Body of pancreas (tissue), 4 donors: ENCODE data around the gene CCDC57. TPM values are rescaled to one million over a fixed set of nuclear protein-coding genes. Genes with fewer than 3 reads are reported as not detected.

ENCODE experiments used
- ATAC-seq: fragments of 150-250 bp; one replicate; pipeline ENCODE4 v1.9.1; 2016
- DNase-seq, 4 donors: peaks; one replicate each; pipeline ENCODE4 v3.0.0-alpha.2; 2019
- H3K27ac ChIP-seq, 4 donors: fragments of 200-600 bp; sonication (generic); 1 replicate in 3 of 4; 2 replicates in 1 of 4; pipeline versions ENCODE4 v1.5.1 to v1.6.1; 2016 to 2019; ENCODE audit warnings: mild to moderate bottlenecking in 1 of 4, mixed read lengths in 1 of 4, moderate library complexity in 1 of 4
- H3K27me3 ChIP-seq, 2 donors: fragments of 200-600 bp; sonication (generic); one replicate each; pipeline ENCODE4 v1.6.0; 2016; ENCODE audit warnings: mild to moderate bottlenecking in 1 of 2
- H3K36me3 ChIP-seq, 2 donors: fragments of 200-600 bp; sonication (generic); replicated peaks in 1 of 2; 2 replicates each; pipeline ENCODE4 v1.5.1; 2016; ENCODE audit warnings: low read depth in 2 of 2; ENCODE audit not compliant: insufficient read depth in 1 of 2
- H3K4me1 ChIP-seq: fragments of 200-600 bp; sonication (generic); one replicate; pipeline ENCODE4 v1.6.0; 2016
- H3K4me3 ChIP-seq, 2 donors: fragments of 200-600 bp; sonication (generic); 1 replicate in 1 of 2; 2 replicates in 1 of 2; pipeline ENCODE4 v1.5.1; 2016 to 2019
- H3K9me3 ChIP-seq, 3 donors: fragments of 200-600 bp; sonication (generic); 1 replicate in 2 of 3; 2 replicates in 1 of 3; pipeline ENCODE4 v1.5.1; 2016
- POLR2A ChIP-seq, 3 donors: fragments of 450-650 bp; IDR thresholded peaks; one replicate each; pipeline ENCODE4 v1.6.1; 2016; ENCODE audit warnings: antibody characterized with exemption in 3 of 3, mild to moderate bottlenecking in 2 of 3
- WGBS, 2 donors: methylation state at CpG; one replicate each; pipeline ENCODE4 v1.1.5; 2017; 5-methylcytosine and 5-hydroxymethylcytosine counted together
- intact Hi-C: fragments of 100-400 bp; cut with DNase I; formaldehyde crosslinking; loops from one replicate; pipeline ENCODE4 v1.15.1; 2023
- total RNA-seq, 2 donors: library from RNA; depleted of rRNA; stranded (reverse); fragments of >200 nt; gene quantifications; one replicate each; pipeline ENCODE4 v1.1.0, GENCODE V29; 2016
- TF ChIP-seq, protein P1 (sequence below), 7 experiments: fragments of 450-650 bp in 4 of 7; fragments of 200-600 bp in 3 of 7; sonication (generic) in 3 of 7; IDR thresholded peaks; one replicate each; pipeline ENCODE4 v1.5.1; 2016 to 2019; ENCODE audit warnings: antibody characterized with exemption in 7 of 7

CCDC57 gene
- total RNA-seq, 2 donors from 2014 or later, result 24.1 to 60.3 TPM

DNA sequence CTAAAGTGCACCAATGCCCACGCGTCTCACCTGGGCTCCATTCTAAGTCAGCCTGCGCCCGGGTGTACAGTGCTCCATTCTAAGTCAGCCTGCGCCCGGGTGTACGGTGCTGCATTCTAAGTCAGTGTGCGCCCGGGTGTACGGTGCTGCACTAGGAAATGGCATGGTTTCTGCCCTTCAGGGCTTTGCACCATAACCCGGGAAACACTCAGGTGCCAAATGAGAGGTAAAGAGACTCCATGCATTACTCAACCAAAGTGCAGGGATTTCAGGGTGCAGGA, 85.4 kb downstream of the CCDC57 start:
- H3K9me3 ChIP-seq, result no peaks in the 10 kb centered on the region
- no peak for DNase-seq
- H3K4me1 ChIP-seq, result no peaks in the 10 kb centered on the region
- H3K4me3 ChIP-seq, result no peak overlapping the region
- no peak for TF ChIP-seq POLR2A (IDR thresholded peaks at IDR 0.05)
- TF ChIP-seq, protein P1, sequence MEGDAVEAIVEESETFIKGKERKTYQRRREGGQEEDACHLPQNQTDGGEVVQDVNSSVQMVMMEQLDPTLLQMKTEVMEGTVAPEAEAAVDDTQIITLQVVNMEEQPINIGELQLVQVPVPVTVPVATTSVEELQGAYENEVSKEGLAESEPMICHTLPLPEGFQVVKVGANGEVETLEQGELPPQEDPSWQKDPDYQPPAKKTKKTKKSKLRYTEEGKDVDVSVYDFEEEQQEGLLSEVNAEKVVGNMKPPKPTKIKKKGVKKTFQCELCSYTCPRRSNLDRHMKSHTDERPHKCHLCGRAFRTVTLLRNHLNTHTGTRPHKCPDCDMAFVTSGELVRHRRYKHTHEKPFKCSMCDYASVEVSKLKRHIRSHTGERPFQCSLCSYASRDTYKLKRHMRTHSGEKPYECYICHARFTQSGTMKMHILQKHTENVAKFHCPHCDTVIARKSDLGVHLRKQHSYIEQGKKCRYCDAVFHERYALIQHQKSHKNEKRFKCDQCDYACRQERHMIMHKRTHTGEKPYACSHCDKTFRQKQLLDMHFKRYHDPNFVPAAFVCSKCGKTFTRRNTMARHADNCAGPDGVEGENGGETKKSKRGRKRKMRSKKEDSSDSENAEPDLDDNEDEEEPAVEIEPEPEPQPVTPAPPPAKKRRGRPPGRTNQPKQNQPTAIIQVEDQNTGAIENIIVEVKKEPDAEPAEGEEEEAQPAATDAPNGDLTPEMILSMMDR (IDR thresholded peaks at IDR 0.05), result no peak
- peaks cover 0 to 2% of the 10 kb centered on the region in 2 donors for H3K36me3 ChIP-seq
- intact Hi-C loops, result no loop called here
- no peaks in the 10 kb centered on the region for H3K27me3 ChIP-seq
- H3K27ac ChIP-seq, result no peak overlapping the region
- 64 to 76% methylated on average over 5 to 11 of the region's 11 CpGs for WGBS, 2 donors
- ATAC-seq, result no peak

DNA sequence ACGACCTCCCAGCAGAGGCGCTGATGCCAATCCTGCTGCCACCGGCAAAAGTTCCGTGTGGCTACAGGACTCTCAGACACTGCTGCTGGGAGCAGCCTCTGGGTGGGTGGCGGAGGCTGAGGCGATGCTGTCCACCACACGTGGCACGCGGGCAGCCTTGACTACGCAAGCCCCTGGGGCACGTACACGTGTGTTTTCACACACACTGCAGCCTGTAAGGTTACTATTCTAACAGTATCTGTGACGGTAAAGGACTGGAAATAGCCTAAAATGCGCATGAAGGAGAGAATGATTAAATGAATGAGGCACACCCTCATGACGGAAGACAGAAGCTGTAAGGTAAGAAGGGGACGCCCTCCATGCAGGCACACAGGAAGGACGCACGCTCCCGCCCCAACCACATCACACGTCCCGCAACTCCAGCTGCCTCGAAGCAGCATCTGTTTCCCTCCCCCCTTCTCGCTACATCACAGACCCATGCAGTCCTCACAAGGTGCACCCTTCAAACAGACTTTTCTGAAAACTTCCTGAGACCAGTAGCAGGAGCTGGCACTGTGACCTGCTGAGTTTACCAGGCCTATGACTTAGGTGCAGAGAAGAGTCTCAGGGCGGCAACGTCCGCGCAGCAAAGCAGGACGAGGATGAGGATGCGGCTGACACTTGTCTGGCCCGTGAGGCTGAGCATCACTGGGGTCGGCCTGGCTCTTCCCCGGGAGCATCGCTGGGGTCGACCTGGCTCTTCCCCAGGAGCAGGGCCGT, 85.9 kb downstream of the CCDC57 start:
- intact Hi-C loops, result no loop called here
- H3K27me3 ChIP-seq, result no peaks in the 10 kb centered on the region
- TF ChIP-seq, protein P1 (IDR thresholded peaks at IDR 0.05), result no peak
- TF ChIP-seq POLR2A (IDR thresholded peaks at IDR 0.05), result peak in 1 of 3 donors; percentile 5
- no peaks in the 10 kb centered on the region for H3K9me3 ChIP-seq
- no peak overlapping the region for H3K27ac ChIP-seq
- WGBS, 2 donors, result 83 to 86% methylated on average over 33 to 35 of the region's 35 CpGs
- H3K4me1 ChIP-seq, result no peaks in the 10 kb centered on the region
- no peak overlapping the region for H3K4me3 ChIP-seq
- DNase-seq (no peak), ATAC-seq (no peak)
- peaks cover 0 to 2% of the 10 kb centered on the region in 2 donors for H3K36me3 ChIP-seq

DNA sequence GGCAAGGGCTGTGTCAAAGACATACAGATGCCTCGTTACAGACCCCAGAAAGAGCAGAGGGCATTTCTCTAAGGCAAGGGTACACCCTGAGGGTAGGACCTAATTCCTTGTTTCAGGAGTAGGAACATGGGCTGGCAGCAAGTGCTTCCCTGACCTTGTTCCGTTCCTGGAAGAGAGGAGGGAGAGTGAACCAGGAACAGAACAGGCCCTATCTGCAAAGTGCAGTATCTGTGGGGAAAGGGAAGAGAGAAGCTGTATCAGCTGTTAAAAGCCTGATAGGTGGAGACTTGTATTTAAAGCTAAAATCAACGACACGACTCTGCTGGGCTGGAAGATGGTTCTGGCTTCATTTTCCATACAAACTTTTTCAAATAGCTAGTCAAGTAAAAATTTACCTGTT, 88.5 kb downstream of the CCDC57 start:
- TF ChIP-seq, protein P1 (IDR thresholded peaks at IDR 0.05), result no peak
- TF ChIP-seq POLR2A (IDR thresholded peaks at IDR 0.05), result no peak

DNA sequence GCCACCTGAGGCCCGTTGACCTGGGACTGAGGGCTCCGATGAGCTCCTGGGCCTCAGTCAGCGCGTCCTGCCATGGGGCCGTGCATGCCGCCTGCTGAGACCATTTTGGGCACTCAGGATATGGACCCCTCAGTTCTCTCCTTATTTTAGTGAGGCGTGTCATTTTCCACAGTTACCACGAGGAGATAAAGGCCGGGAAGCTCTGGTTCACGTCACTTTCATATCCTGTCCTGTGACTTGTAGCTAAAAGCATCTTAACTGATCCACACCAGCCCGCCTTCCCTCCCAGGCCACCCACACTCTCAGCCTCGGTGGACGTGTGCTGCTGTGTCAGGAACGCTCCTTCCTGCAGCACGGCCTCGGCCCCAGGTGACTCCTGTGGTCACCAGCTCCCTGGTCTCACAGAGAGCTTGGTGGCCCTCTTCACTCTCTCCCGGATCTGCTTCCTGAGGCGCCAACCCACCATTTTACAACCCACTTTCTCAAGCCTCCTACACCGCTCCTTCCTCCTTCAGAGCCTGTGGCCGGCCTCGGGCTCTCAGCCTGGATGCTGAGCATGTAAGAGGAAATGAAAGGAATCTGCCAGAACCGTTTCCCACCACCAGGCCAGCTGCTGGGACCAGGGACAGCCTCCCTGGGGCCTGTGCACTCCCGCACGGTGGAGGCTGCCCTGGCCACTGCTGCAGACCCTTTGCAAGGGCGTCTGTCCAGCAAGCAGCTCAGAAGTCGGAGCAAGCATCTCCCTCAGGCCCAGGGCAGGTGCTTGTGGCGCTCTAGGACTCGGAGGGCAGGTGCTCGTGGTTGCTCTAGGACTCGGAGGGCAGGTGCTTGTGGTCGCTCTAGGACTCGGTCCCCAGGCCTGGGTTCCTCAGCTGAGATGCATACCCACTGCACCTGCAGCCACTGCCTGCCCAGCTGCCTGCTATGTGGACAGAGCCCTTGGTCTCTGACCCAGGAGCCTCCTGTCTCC, 90.7 kb downstream of the CCDC57 start:
- intact Hi-C loops, result no loop called here
- Histone ChIP-seq H3K4me3 (no peak overlapping the region), H3K9me3 (no peaks in the 10 kb centered on the region), H3K27me3 (no peaks in the 10 kb centered on the region), H3K27ac (no peak overlapping the region), H3K36me3 (peaks cover 0 to 2% of the 10 kb centered on the region in 2 donors), H3K4me1 (peaks cover 4% of the 10 kb centered on the region)
- no peak for DNase-seq
- no peak for TF ChIP-seq POLR2A (IDR thresholded peaks at IDR 0.05)
- TF ChIP-seq, protein P1 (IDR thresholded peaks at IDR 0.05), result no peak
- 81 to 85% methylated on average over 19 to 30 of the region's 32 CpGs for WGBS, 2 donors
- no peak for ATAC-seq

More for the DNA sequence above, 88.5 kb downstream of the CCDC57 start:
- DNase-seq (no peak), ATAC-seq (no peak)
- intact Hi-C loops, result no loop called here
- no peak overlapping the region for H3K27ac ChIP-seq
- 82 to 87% methylated on average over 4 of the region's 4 CpGs for WGBS, 2 donors
- peaks cover 0 to 2% of the 10 kb centered on the region in 2 donors for H3K36me3 ChIP-seq
- H3K9me3 ChIP-seq, result no peaks in the 10 kb centered on the region
- H3K27me3 ChIP-seq, result no peaks in the 10 kb centered on the region
- H3K4me1 ChIP-seq, result peaks cover 4% of the 10 kb centered on the region
- no peak overlapping the region for H3K4me3 ChIP-seq
